ENCODE results near the gene LIN37.
"Not testable (repeated sequence)": the region's sequence is repeated elsewhere in the genome, so short reads cannot be mapped to it uniquely, and the experiment has no call there.

LIN37 gene

GRCh38 chr19:35789195-35789977 lies 41.0 kb downstream of the LIN37 start:
- DNase-seq (ENCODE audit: low read depth in 3 of 3), result no peak

- no peak for DNase-seq (ENCODE audit: low read depth in 3 of 3)
Observed at GRCh38 chr19:35789978-35790944, 41.9 kb downstream of the LIN37 start.

GRCh38 chr19:35790981-35791813 lies 42.8 kb downstream of the LIN37 start:
- DNase-seq (ENCODE audit: low read depth in 3 of 3), result no peak

GRCh38 chr19:35791814-35792279 lies 43.5 kb downstream of the LIN37 start:
- DNase-seq (ENCODE audit: low read depth in 3 of 3), result no peak

GRCh38 chr19:35792312-35792711 lies 43.9 kb downstream of the LIN37 start:
- no peak for DNase-seq (ENCODE audit: low read depth in 3 of 3)

- no peak for DNase-seq (ENCODE audit: low read depth in 3 of 3)
Observed at GRCh38 chr19:35792888-35793287, 44.5 kb downstream of the LIN37 start.

GRCh38 chr19:35793381-35794165 lies 45.2 kb downstream of the LIN37 start:
- DNase-seq (ENCODE audit: low read depth in 3 of 3), result no peak

- not testable (repeated sequence) for DNase-seq (ENCODE audit: low read depth in 3 of 3)
Observed at GRCh38 chr19:35795564-35795963, 47.2 kb downstream of the LIN37 start.

GRCh38 chr19:35796645-35797542 lies 48.5 kb downstream of the LIN37 start:
- no peak for DNase-seq (ENCODE audit: low read depth in 3 of 3)

- DNase-seq (ENCODE audit: low read depth in 3 of 3), result no peak
Observed at GRCh38 chr19:35797663-35798062, 49.3 kb downstream of the LIN37 start.

GRCh38 chr19:35801828-35802227 lies 53.5 kb downstream of the LIN37 start:
- DNase-seq (ENCODE audit: low read depth in 3 of 3), result no peak

Measured in stimulated activated CD4-positive, alpha-beta T cell treated with anti-CD3 and anti-CD28 coated beads, TNF-alpha, amount 100 ng/mL, for 48 hours (primary cell).